ENCODE measurements around the gene EFTUD2.

- TF ChIP-seq SP1 (CRISPR knock-in tag; conservative IDR thresholded peaks at IDR 0.05) = no peak
- TF ChIP-seq, protein P1, sequence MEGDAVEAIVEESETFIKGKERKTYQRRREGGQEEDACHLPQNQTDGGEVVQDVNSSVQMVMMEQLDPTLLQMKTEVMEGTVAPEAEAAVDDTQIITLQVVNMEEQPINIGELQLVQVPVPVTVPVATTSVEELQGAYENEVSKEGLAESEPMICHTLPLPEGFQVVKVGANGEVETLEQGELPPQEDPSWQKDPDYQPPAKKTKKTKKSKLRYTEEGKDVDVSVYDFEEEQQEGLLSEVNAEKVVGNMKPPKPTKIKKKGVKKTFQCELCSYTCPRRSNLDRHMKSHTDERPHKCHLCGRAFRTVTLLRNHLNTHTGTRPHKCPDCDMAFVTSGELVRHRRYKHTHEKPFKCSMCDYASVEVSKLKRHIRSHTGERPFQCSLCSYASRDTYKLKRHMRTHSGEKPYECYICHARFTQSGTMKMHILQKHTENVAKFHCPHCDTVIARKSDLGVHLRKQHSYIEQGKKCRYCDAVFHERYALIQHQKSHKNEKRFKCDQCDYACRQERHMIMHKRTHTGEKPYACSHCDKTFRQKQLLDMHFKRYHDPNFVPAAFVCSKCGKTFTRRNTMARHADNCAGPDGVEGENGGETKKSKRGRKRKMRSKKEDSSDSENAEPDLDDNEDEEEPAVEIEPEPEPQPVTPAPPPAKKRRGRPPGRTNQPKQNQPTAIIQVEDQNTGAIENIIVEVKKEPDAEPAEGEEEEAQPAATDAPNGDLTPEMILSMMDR (IDR thresholded peaks at IDR 0.05) = no peak
- TF ChIP-seq, protein P2, sequence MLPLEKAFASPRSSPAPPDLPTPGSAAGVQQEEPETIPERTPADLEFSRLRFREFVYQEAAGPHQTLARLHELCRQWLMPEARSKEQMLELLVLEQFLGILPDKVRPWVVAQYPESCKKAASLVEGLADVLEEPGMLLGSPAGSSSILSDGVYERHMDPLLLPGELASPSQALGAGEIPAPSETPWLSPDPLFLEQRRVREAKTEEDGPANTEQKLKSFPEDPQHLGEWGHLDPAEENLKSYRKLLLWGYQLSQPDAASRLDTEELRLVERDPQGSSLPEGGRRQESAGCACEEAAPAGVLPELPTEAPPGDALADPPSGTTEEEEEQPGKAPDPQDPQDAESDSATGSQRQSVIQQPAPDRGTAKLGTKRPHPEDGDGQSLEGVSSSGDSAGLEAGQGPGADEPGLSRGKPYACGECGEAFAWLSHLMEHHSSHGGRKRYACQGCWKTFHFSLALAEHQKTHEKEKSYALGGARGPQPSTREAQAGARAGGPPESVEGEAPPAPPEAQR (CRISPR knock-in tag; IDR thresholded peaks at IDR 0.05) = no peak
- TF ChIP-seq, protein P3, sequence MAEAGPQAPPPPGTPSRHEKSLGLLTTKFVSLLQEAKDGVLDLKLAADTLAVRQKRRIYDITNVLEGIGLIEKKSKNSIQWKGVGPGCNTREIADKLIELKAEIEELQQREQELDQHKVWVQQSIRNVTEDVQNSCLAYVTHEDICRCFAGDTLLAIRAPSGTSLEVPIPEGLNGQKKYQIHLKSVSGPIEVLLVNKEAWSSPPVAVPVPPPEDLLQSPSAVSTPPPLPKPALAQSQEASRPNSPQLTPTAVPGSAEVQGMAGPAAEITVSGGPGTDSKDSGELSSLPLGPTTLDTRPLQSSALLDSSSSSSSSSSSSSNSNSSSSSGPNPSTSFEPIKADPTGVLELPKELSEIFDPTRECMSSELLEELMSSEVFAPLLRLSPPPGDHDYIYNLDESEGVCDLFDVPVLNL (CRISPR knock-in tag; IDR thresholded peaks at IDR 0.05; ENCODE audit: borderline replicate concordance, low read depth) = no peak
Measured at GRCh38 chr17:44928136-44928535, 28.9 kb upstream of the EFTUD2 start.

Data from WTC11 (cell line).